Astrocyte (in vitro differentiated cells and primary cell): Measurements from ENCODE around the gene UQCRH.

Experiments used
- CTCF ChIP-seq: IDR thresholded peaks from 2 replicates; pipeline ENCODE4 v1.5.1; 2011; ENCODE audit warnings: low read depth, mild to moderate bottlenecking, inconsistent platforms, low read length, moderate library complexity; ENCODE audit not compliant: insufficient read depth
- EZH2 ChIP-seq: IDR thresholded peaks from 2 replicates; pipeline ENCODE4 v1.6.1; 2012; ENCODE audit warnings: mild to moderate bottlenecking, low read length, inconsistent platforms; ENCODE audit not compliant: insufficient read depth

- TF ChIP-seq CTCF (no peak), EZH2 (no peak)
Observed at GRCh38 chr1:46343705-46344104, 40.2 kb downstream of the UQCRH start.
